Keratinocyte (primary cell): Measurements from ENCODE around the gene NKX2-3. TPM values are rescaled to one million over a fixed set of nuclear protein-coding genes. Genes with fewer than 3 reads are reported as not detected.

ENCODE experiments used
- DNase-seq: peaks from one replicate; pipeline ENCODE4 v3.0.0-alpha.2; 2011; ENCODE audit warnings: low read depth, missing footprints, low spot score
- FAIRE-seq: peaks from 2 replicates; lab custom pipeline; 2011; peaks lifted over from hg19 to GRCh38; lab: Jason Lieb, UNC
- H2AFZ ChIP-seq: 2 replicates; pipeline ENCODE4 v1.6.0; 2012; ENCODE audit warnings: low read length, control low read depth, inconsistent platforms; ENCODE audit not compliant: control insufficient read depth
- H3K27ac ChIP-seq: 2 replicates; pipeline ENCODE4 v1.5.1; 2011; ENCODE audit warnings: low read length; ENCODE audit not compliant: control insufficient read depth, insufficient read depth
- H3K27me3 ChIP-seq: 3 replicates; pipeline ENCODE4 v1.6.0; 2011; ENCODE audit warnings: low read length; ENCODE audit not compliant: control insufficient read depth, insufficient read depth; ENCODE audit errors: extremely low read depth
- H3K36me3 ChIP-seq, 2 experiments: 2 replicates in 1 of 2; 3 replicates in 1 of 2; pipeline ENCODE4 v1.5.1; 2011; ENCODE audit warnings: low read length in 2 of 2, mild to moderate bottlenecking in 1 of 2; ENCODE audit not compliant: control insufficient read depth in 2 of 2, insufficient read depth in 2 of 2; ENCODE audit errors: extremely low read depth in 1 of 2
- H3K4me1 ChIP-seq: 3 replicates; pipeline ENCODE4 v1.5.1; 2011; ENCODE audit warnings: low read length; ENCODE audit not compliant: control insufficient read depth, insufficient read depth; ENCODE audit errors: extremely low read depth
- H3K4me2 ChIP-seq: 3 replicates; pipeline ENCODE4 v1.6.0; 2011; ENCODE audit warnings: low read depth, low read length; ENCODE audit not compliant: control insufficient read depth, insufficient read depth; ENCODE audit errors: extremely low read depth
- H3K4me3 ChIP-seq, 3 experiments: fragments of 200-600 bp in 1 of 3; sonication (generic) in 1 of 3; 2 replicates in 2 of 3; 3 replicates in 1 of 3; pipeline ENCODE4 v1.5.1; 2011 to 2016; ENCODE audit warnings: low read length in 3 of 3, mild to moderate bottlenecking in 3 of 3, control low read depth in 2 of 3, inconsistent platforms in 1 of 3, low read depth in 1 of 3, mixed read lengths in 1 of 3, mixed run types in 1 of 3, moderate library complexity in 1 of 3; ENCODE audit not compliant: control insufficient read depth in 2 of 3, insufficient read depth in 2 of 3; ENCODE audit errors: extremely low read depth in 1 of 3
- H3K79me2 ChIP-seq: 2 replicates; pipeline ENCODE4 v1.6.0; 2012; ENCODE audit warnings: low read length; ENCODE audit not compliant: control insufficient read depth, insufficient read depth
- H3K9ac ChIP-seq: 3 replicates; pipeline ENCODE4 v1.6.0; 2011; ENCODE audit warnings: low read length; ENCODE audit not compliant: control insufficient read depth, insufficient read depth; ENCODE audit errors: extremely low read depth
- H3K9me1 ChIP-seq: 3 replicates; pipeline ENCODE4 v1.6.0; 2011; ENCODE audit warnings: low read length; ENCODE audit not compliant: control insufficient read depth, insufficient read depth; ENCODE audit errors: extremely low read depth
- H3K9me3 ChIP-seq: 2 replicates; pipeline ENCODE4 v1.5.1; 2012; ENCODE audit warnings: low read depth, low read length; ENCODE audit not compliant: control insufficient read depth
- H4K20me1 ChIP-seq: 3 replicates; pipeline ENCODE4 v1.6.0; 2011; ENCODE audit warnings: low read length; ENCODE audit not compliant: control insufficient read depth, insufficient read depth; ENCODE audit errors: extremely low read depth
- CTCF ChIP-seq, 3 experiments: IDR thresholded peaks in 1 of 3; conservative IDR thresholded peaks in 1 of 3; optimal IDR thresholded peaks in 1 of 3; 2 replicates in 2 of 3; 3 replicates in 1 of 3; pipeline versions ENCODE3 to v1.5.1; 2011; ENCODE audit warnings: low read length in 3 of 3, mild to moderate bottlenecking in 3 of 3, moderate library complexity in 2 of 3, control low read depth in 1 of 3, inconsistent platforms in 1 of 3; ENCODE audit not compliant: insufficient read depth in 2 of 3; ENCODE audit errors: extremely low read depth in 1 of 3
- EZH2 ChIP-seq: IDR thresholded peaks from one replicate; pipeline ENCODE4 v1.6.1; 2012; ENCODE audit warnings: inconsistent platforms, mild to moderate bottlenecking, low read length, moderate library complexity
- dilution Hi-C: fragments of 300-500 bp; cut with MboI; formaldehyde crosslinking; loops from one replicate; pipeline ENCODE4 v1.7.0; 2020; ENCODE audit warnings: low sequenced_read_pairs; ENCODE audit not compliant: extremely low pct_ligation_motif_present
- polyA plus RNA-seq, 5 experiments: library from polyadenylated mRNA; depleted of rRNA in 3 of 5; stranded (reverse) in 3 of 5; stranded (forward) in 1 of 5; unstranded in 1 of 5; fragments of >200 nt; gene quantifications; 1 replicate in 1 of 5; 2 replicates in 3 of 5; 3 replicates in 1 of 5; pipeline versions ENCODE4 v1.2.1 to v1.2.3, GENCODE V29; 2011 to 2012; ENCODE audit warnings: missing spikeins in 2 of 5, low read depth in 1 of 5, low replicate concordance in 1 of 5

NKX2-3 gene
- polyA plus RNA-seq, 1 donor (not counting 4 experiments of a cell fraction or from before 2014, with no cell fraction given), result not detected

- dilution Hi-C loops, result no loop called here
- DNase-seq, result no peak
These were observed 4.9 kb upstream of the NKX2-3 start for GRCh38 chr10:99527526-99528493.

GRCh38 chr10:99528494-99529441 is 4.0 kb upstream of the NKX2-3 start:
- Histone ChIP-seq H3K9ac (no peak overlapping the region), H2AFZ (no peak overlapping the region), H3K27me3 (peaks cover 100% of the 10 kb centered on the region), H3K4me3 (no peak overlapping the region), H3K9me3 (peaks cover 10% of the 10 kb centered on the region), H4K20me1 (no peaks in the 10 kb centered on the region), H3K4me2 (no peak overlapping the region), H3K9me1 (no peaks in the 10 kb centered on the region), H3K79me2 (no peaks in the 10 kb centered on the region), H3K27ac (no peak overlapping the region), H3K36me3 (no peaks in the 10 kb centered on the region), H3K4me1 (no peaks in the 10 kb centered on the region)
- dilution Hi-C loops, result no loop called here
- TF ChIP-seq EZH2, result no peak
- TF ChIP-seq CTCF (optimal IDR thresholded peaks at IDR 0.05 in 1 of 3, IDR thresholded peaks at IDR 0.05 in 1 of 3, conservative IDR thresholded peaks at IDR 0.05 in 1 of 3; ENCODE audit: extremely low read depth in 1 of 3, insufficient read depth in 2 of 3, low read length in 3 of 3), result no peak
- no peak for FAIRE-seq
- no peak for DNase-seq

More at GRCh38 chr10:99527526-99528493, 4.9 kb upstream of the NKX2-3 start:
- no peaks in the 10 kb centered on the region for H3K4me1 ChIP-seq
- no peaks in the 10 kb centered on the region for H4K20me1 ChIP-seq
- no peak overlapping the region for H3K4me3 ChIP-seq
- H2AFZ ChIP-seq, result no peak overlapping the region
- H3K27ac ChIP-seq, result no peak overlapping the region
- peak; percentile 61 for TF ChIP-seq EZH2
- no peak for TF ChIP-seq CTCF (optimal IDR thresholded peaks at IDR 0.05 in 1 of 3, IDR thresholded peaks at IDR 0.05 in 1 of 3, conservative IDR thresholded peaks at IDR 0.05 in 1 of 3; ENCODE audit: extremely low read depth in 1 of 3, insufficient read depth in 2 of 3, low read length in 3 of 3)
- H3K9me3 ChIP-seq, result peaks cover 8% of the 10 kb centered on the region
- H3K79me2 ChIP-seq, result no peaks in the 10 kb centered on the region
- no peak overlapping the region for H3K4me2 ChIP-seq
- no peaks in the 10 kb centered on the region for H3K9me1 ChIP-seq
- peaks cover 100% of the 10 kb centered on the region for H3K27me3 ChIP-seq
- no peaks in the 10 kb centered on the region for H3K36me3 ChIP-seq
- no peak for FAIRE-seq
- no peak overlapping the region for H3K9ac ChIP-seq
